ENCODE data around the gene PCIF1. TPM values are rescaled to one million over a fixed set of nuclear protein-coding genes. Genes with fewer than 3 reads are reported as not detected.
A peak's percentile ranks its signal among the peaks of the same experiment; 100 is the strongest.

PCIF1 gene
- total and polyA plus RNA-seq, 7 donors, result 24.7 to 46.7 (median 29.7) TPM

DNA sequence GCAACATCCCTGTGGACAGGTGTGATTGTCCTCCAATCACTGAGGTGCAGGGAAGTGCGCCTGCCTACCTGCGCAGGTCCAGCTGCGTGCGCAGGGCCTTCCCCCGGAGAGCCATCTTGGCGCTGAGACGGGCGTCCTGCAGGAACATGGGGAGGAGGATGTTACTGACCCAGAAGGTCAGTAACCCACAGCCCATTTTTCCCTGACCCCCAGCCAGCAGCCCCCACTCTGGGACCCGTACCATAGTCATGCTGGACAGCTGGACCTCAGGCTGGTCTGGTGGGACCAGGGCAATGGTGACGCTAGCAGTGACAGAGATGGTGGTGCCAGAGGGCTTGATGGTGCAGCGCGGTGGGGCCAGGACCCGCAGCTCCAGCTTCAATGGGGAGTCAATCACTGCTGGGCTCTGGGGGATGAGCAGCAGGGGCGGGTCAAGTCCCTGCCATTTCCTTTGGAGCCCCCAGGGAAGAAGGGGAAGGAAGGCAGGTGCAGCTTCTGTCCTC lies 32.2 kb upstream of the PCIF1 start:
- DNase-seq (peak in 1 of 2 donors; percentile 36), ATAC-seq (no peak)
- Histone ChIP-seq H3K27me3 (ENCODE audit: insufficient read depth in 3 of 3, low read length in 2 of 3) (no peaks in the 10 kb centered on the region), H3K4me1 (no peaks in the 10 kb centered on the region), H3K27ac (no peak overlapping the region), H3K9me3 (no peaks in the 10 kb centered on the region), H3K36me3 (ENCODE audit: insufficient read depth in 1 of 2, low read depth in 1 of 2) (peaks cover 3 to 45% of the 10 kb centered on the region in 2 donors), H3K4me3 (no peak overlapping the region)
- WGBS, 3 donors, result 78 to 84% (median 79%) methylated on average over 14 of the region's 14 CpGs
- TF ChIP-seq, protein P1, sequence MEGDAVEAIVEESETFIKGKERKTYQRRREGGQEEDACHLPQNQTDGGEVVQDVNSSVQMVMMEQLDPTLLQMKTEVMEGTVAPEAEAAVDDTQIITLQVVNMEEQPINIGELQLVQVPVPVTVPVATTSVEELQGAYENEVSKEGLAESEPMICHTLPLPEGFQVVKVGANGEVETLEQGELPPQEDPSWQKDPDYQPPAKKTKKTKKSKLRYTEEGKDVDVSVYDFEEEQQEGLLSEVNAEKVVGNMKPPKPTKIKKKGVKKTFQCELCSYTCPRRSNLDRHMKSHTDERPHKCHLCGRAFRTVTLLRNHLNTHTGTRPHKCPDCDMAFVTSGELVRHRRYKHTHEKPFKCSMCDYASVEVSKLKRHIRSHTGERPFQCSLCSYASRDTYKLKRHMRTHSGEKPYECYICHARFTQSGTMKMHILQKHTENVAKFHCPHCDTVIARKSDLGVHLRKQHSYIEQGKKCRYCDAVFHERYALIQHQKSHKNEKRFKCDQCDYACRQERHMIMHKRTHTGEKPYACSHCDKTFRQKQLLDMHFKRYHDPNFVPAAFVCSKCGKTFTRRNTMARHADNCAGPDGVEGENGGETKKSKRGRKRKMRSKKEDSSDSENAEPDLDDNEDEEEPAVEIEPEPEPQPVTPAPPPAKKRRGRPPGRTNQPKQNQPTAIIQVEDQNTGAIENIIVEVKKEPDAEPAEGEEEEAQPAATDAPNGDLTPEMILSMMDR (IDR thresholded peaks at IDR 0.05), result no peak
- intact Hi-C loops (cut with DNase I), result no loop called here

DNA sequence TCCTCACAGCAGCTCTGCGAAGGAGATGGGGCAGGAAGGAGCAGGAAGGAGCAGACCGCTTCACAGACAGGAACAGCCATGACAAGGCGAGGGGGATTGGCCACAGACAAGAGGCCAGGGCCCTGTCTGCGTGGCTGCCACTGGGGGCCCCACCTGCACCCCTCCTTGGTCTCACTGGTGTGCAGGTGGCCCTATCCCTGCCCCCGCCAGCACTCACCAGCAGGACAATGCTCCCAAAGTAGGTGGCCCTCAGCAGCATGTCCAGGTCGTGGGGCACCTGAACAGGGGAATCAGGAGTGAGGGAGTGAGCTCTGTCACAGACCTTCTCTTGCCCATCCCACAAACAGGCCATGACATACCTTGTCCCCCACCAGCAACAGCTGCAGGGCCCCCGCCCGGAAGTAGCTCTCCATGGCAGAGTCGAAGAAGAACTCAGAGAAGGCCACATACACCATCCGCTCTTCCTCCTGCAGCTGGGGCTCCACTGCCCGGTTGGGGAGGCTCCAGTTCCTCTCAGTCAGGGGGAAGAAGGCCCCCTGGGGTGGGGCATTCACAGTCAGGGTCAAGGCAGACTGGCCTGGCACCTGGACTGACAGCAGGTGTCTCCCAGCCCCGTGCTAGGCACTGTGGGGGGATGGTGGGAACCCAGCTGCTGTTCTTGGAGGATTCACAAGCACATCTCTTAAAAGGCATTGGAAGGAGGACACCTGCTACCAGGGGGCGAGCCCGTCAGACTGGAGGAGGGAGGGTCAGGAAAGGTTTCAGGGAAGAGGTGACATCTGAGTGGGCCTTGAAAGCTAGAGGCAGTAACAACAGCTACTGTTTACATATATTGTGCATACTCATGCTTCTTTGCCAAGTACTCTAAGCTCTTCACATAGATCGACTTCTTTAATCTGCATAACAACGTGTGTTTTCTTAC lies 29.6 kb upstream of the PCIF1 start:
- H3K36me3 ChIP-seq (ENCODE audit: insufficient read depth in 1 of 2, low read depth in 1 of 2), result peaks cover 0 to 20% of the 10 kb centered on the region in 2 donors
- H3K4me3 ChIP-seq, result no peak overlapping the region
- H3K9me3 ChIP-seq, result no peaks in the 10 kb centered on the region
- no peak overlapping the region for H3K27ac ChIP-seq
- TF ChIP-seq, protein P1 (IDR thresholded peaks at IDR 0.05), result no peak
- DNase-seq, result peak in 1 of 2 donors; percentile 48
- H3K4me1 ChIP-seq, result no peaks in the 10 kb centered on the region
- 69 to 79% (median 71%) methylated on average over 16 of the region's 16 CpGs for WGBS, 3 donors
- intact Hi-C loops (cut with DNase I), result no loop called here
- no peak for ATAC-seq
- no peaks in the 10 kb centered on the region for H3K27me3 ChIP-seq (ENCODE audit: insufficient read depth in 3 of 3, low read length in 2 of 3)

DNA sequence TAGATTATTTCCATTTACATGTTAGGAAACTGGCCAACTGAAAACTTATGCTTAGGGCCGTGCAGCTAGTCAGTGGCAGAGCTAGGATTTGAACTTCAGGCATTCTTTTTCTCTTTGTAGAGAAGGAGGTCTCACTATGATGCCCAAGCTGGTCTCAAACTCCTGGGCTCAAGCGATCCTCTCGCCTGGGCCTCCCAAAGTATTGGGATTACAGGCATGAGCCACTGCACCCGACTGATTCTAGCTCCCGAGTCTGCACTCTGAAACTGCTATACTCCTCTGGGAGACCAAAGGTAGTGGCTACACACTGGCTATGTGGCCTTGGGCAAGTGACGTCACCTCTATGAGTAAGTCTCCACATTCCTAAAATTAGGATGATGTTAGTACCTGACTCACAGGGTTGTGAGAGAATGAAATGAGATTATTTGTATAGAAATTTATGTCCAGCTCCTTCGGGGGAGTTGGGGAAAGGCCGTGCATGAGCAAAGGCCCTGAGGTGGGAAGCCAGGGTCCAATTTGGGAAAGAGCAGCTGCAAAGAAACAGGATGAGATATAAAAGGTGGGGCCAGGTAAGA lies 28.9 kb upstream of the PCIF1 start:
- H3K36me3 ChIP-seq (ENCODE audit: insufficient read depth in 1 of 2, low read depth in 1 of 2), result peaks cover 0 to 18% of the 10 kb centered on the region in 2 donors
- no peaks in the 10 kb centered on the region for H3K27me3 ChIP-seq (ENCODE audit: insufficient read depth in 3 of 3, low read length in 2 of 3)
- H3K4me1 ChIP-seq, result no peaks in the 10 kb centered on the region
- intact Hi-C loops (cut with DNase I), result no loop called here
- TF ChIP-seq, protein P1 (IDR thresholded peaks at IDR 0.05), result no peak
- no peaks in the 10 kb centered on the region for H3K9me3 ChIP-seq
- no peak for ATAC-seq
- no peak for DNase-seq
- no peak overlapping the region for H3K27ac ChIP-seq
- no peak overlapping the region for H3K4me3 ChIP-seq
- WGBS, 3 donors, result 82 to 85% (median 83%) methylated on average over 8 of the region's 8 CpGs

DNA sequence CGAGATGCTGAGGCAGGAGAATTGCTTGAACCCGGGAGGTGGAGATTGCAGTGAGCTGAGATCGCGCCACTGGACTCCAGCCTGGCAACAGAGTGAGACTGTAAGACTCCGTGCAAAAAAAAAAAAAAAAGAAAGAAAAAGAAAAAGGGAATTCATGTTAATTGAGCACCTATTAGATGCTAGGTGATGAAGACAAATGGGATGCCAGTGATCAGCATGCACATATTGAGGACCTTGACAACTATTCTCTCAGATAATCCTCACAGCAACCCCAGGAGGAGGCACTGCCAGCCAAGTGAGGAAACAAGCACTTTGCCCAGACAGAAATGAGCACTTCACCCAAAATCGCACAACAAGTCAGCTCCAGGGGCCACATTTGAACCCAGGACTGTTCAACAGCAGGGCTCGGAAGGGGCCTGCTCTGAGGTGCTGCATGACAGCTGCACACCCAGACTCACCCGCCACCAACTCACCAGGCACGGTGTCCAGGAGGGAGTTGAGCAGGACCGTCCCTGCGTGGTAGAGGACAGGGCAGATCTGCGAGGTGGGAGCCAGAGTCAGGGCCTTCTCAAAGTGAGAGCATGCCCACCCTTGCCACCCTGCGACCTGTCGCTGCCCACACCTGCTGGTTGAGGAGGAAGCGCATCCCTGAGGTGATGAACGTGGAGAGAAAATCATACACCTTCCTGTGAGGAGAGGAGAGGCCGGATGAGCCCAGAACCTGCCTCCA lies 27.1 kb upstream of the PCIF1 start:
- peaks cover 0 to 7% of the 10 kb centered on the region in 2 donors for H3K36me3 ChIP-seq (ENCODE audit: insufficient read depth in 1 of 2, low read depth in 1 of 2)
- H3K27me3 ChIP-seq (ENCODE audit: insufficient read depth in 3 of 3, low read length in 2 of 3), result peaks cover 0 to 13% (median 3%) of the 10 kb centered on the region in 3 donors
- H3K4me3 ChIP-seq, result no peak overlapping the region
- peaks cover 12% of the 10 kb centered on the region for H3K4me1 ChIP-seq
- no peak overlapping the region for H3K27ac ChIP-seq
- intact Hi-C loops (cut with DNase I), result no loop called here
- no peak for ATAC-seq
- TF ChIP-seq, protein P1 (IDR thresholded peaks at IDR 0.05), result no peak
- 92 to 93% (median 92%) methylated on average over 17 of the region's 17 CpGs for whole genome bisulfite sequencing, 3 donors
- no peak for DNase-seq
- no peaks in the 10 kb centered on the region for H3K9me3 ChIP-seq

Measured in psoas muscle (tissue), 8 donors.